HUES6 (cell line): ENCODE measurements around the gene PHF23.

ENCODE experiments used
- H3K27ac ChIP-seq: 2 replicates; pipeline ENCODE4 v1.7.0; 2013; ENCODE audit warnings: low read depth, mild to moderate bottlenecking, low read length, inconsistent platforms
- H3K27me3 ChIP-seq: 2 replicates; pipeline ENCODE4 v1.6.1; 2013; ENCODE audit warnings: low read length; ENCODE audit not compliant: control insufficient read depth, insufficient read depth
- H3K36me3 ChIP-seq: 2 replicates; pipeline ENCODE4 v1.6.1; 2013; ENCODE audit warnings: low read length; ENCODE audit not compliant: control insufficient read depth, insufficient read depth
- H3K4me1 ChIP-seq: 2 replicates; pipeline ENCODE4 v1.6.1; 2013; ENCODE audit warnings: low read length; ENCODE audit not compliant: control insufficient read depth, insufficient read depth
- H3K4me3 ChIP-seq: 2 replicates; pipeline ENCODE4 v1.5.1; 2013; ENCODE audit warnings: low read depth, low read length
- H3K9ac ChIP-seq: one replicate; pipeline ENCODE4 v1.6.1; 2013; ENCODE audit warnings: mild to moderate bottlenecking, low read length
- H3K9me3 ChIP-seq: 2 replicates; pipeline ENCODE4 v1.6.1; 2013; ENCODE audit warnings: low read depth, low read length; ENCODE audit not compliant: control insufficient read depth, insufficient read depth

PHF23 gene

DNA sequence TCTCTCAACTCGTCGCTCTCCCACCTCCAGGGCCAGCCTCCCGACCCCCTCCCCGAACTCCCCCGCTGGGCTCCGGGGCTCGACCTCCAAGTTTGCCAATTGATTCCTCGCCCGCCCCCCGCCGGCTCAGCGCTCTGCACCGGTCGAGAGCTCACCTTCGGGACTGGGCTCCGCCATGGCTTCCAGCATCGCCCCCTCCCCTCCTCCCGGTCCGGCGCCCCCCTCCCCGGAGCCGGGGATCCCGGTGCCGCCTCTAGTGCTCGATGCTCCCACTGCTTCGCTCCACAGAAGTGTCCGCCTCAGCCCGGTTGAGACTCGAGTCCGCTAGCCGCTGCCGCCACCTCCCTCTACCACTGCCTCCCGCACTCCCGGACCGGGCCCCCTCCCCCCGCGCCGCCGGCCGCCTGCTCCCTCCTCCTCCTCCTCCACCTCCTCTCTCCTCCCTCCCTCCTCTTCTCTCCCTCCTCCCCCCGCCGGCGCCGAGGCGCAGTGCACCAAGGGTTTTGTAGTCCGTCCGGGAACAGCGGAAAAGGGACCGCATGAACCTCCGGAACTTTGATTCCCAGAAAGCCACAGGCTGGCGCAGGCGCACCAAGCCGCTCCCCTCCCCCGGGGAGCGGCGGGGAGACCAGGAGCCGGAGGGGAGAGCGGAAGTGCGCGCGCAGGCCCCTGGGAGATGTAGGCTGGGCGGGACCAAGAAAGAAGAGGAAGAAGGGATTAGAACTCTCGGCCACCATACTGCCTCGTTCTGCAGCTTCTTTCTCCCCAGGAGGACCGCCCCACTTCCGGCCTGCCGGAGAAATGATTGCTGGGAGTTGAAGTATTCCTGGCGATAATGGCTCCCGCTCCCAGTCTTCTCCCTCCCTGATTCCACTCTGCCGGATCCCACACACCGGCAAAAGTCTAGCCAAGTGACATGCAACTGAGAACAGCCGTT is at the start of gene PHF23:
Gene PHF23, minus strand, starts transcription at position 367 of the 937 bp plus-strand sequence. Its CDS starts 178 bp downstream, at position 189.
- Histone ChIP-seq H3K4me3 (peak within 1 kb of the TSS; percentile 95), H3K36me3 (peaks cover 46% of the 10 kb centered on the region), H3K27me3 (no peaks in the 10 kb centered on the region), H3K4me1 (peaks cover 15% of the 10 kb centered on the region), H3K9me3 (no peaks in the 10 kb centered on the region), H3K27ac (peak within 1 kb of the TSS; percentile 90), H3K9ac (peak within 1 kb of the TSS; percentile 92)

DNA sequence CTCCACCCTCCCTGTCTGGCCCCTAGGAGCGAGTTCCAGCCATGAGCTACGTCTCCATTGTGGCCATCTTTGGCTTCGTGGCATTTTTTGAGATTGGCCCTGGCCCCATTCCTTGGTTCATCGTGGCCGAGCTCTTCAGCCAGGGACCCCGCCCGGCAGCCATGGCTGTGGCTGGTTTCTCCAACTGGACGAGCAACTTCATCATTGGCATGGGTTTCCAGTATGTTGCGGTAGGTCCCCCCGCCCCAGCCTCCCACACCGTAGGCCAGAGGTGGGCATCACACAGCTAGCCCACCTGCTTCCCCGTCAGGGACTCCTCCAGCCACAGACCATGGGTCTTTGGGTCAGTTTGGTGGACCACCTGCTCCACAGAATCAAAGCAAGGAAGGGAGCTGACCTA is 46.4 kb upstream of the PHF23 start:
- H3K27ac ChIP-seq, result no peak overlapping the region
- H3K36me3 ChIP-seq, result peaks cover 36% of the 10 kb centered on the region
- no peak overlapping the region for H3K9ac ChIP-seq
- peaks cover 9% of the 10 kb centered on the region for H3K27me3 ChIP-seq
- H3K9me3 ChIP-seq, result no peaks in the 10 kb centered on the region
- no peak overlapping the region for H3K4me3 ChIP-seq
- H3K4me1 ChIP-seq, result 0 out of 2 replicates have a peak, but pooled peaks cover 3% of the 10 kb centered on the region

DNA sequence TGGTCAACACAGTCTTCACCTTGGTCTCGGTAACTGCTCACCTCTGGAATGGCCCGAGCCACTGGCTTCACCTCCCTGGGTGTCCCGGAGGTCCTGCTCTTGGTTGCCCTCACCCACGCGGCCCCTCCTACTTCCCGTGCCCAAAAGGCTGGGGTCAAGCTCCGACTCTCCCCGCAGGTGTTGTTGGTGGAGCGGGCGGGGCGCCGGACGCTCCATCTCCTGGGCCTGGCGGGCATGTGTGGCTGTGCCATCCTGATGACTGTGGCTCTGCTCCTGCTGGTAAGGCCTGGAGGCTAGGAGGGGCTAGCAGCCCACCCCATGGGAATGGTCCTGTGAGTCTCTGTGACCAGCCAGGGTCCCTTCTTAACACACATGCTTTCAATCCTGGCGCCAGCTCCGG is 45.7 kb upstream of the PHF23 start:
- no peaks in the 10 kb centered on the region for H3K9me3 ChIP-seq
- H3K4me3 ChIP-seq, result no peak overlapping the region
- H3K27ac ChIP-seq, result no peak overlapping the region
- H3K36me3 ChIP-seq, result peaks cover 35% of the 10 kb centered on the region
- peaks cover 9% of the 10 kb centered on the region for H3K27me3 ChIP-seq
- H3K9ac ChIP-seq, result no peak overlapping the region
- H3K4me1 ChIP-seq, result peaks cover 7% of the 10 kb centered on the region

DNA sequence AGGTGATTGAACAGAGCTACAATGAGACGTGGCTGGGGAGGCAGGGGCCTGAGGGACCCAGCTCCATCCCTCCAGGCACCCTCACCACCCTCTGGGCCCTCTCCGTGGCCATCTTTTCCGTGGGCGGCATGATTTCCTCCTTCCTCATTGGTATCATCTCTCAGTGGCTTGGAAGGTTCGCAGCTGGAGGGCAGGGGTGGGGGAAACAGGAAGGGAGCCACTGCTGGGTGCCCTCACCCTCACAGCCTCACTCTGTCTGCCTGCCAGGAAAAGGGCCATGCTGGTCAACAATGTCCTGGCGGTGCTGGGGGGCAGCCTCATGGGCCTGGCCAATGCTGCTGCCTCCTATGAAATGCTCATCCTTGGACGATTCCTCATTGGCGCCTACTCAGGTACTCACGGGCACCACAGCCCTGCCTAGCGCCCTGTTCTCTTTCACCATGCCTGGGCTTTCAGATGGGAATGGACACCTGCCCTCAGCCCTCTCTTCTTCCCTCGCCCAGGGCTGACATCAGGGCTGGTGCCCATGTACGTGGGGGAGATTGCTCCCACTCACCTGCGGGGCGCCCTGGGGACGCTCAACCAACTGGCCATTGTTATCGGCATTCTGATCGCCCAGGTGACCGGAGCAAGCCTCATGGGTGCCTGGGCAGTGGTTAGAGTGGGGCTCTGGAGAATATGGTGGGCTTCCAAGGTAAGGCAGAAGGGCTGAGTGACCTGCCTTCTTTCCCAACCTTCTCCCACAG is 44.4 kb upstream of the PHF23 start:
- Histone ChIP-seq H3K4me3 (no peak overlapping the region), H3K27me3 (peaks cover 9% of the 10 kb centered on the region), H3K36me3 (peaks cover 35% of the 10 kb centered on the region), H3K27ac (no peak overlapping the region), H3K9ac (no peak overlapping the region), H3K4me1 (peaks cover 11% of the 10 kb centered on the region), H3K9me3 (no peaks in the 10 kb centered on the region)

DNA sequence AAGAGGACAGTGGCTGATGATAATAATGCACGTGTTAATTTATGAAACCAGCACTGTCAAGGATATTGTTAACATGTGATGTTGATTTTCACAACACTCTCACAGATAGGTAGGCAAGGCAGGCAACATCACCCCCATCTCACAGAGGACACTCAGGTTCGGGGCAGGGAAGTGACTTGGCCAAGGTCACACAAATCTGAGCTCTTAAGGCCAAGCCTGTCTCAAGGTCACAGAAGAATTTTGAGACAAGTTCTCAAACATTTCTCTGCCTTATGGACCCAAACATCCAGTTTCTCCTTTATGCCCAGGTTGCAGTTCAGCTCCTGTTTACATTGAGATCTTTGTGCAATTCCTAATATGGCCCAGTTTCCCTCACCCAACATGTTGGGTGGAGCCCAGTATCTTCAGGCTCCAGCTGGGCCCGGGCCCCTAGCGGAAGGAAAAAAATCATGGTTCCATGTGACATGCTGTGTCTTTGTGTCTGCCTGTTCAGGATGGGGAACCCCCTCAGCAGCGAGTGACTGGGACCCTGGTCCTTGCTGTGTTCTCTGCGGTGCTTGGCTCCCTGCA is 43.6 kb upstream of the PHF23 start:
- Histone ChIP-seq H3K36me3 (peaks cover 33% of the 10 kb centered on the region), H3K27ac (no peak overlapping the region), H3K4me1 (peaks cover 11% of the 10 kb centered on the region), H3K4me3 (peak overlapping the region; percentile 77), H3K9me3 (no peaks in the 10 kb centered on the region), H3K27me3 (peaks cover 9% of the 10 kb centered on the region), H3K9ac (peak overlapping the region; percentile 73)

DNA sequence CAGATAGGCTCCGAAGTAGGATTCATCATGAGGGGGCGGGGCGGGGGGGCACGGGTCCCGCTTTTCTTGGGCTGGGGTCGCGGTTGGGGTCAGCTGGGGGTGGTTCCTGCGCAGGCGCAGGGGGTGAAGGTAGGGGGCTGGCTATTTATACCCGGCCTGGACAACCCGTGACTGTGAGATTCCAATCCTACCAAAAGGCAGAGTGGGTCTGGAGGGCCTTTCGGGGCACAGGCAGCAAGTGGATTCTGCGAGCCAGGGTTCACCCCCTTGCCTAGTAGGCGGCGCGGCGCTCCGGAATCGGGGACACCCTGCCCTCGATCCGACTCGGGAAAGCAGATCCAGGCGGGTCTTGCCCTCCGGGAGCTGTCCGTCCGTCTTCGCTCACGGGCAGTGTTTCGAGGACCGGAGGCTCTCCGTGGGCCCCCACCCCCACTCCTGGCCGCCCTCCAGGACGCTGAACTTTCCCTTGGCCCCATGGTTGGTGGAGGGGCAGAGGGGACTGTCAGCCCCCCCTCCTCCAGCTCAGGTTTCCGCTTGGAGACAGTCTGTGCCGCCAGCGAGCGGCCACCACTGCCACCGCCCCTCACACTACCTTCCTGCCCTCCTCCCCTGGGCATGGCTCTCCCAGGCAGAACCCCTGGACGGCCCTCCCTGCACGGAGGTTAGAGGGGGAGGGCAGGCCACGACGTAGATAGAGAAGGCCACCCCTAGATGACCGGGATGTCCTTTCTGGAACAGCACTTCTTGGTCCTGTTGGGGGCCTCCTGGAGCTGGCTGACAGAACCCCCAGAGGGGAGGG is 42.9 kb upstream of the PHF23 start:
- H3K27me3 ChIP-seq, result peaks cover 9% of the 10 kb centered on the region
- H3K9me3 ChIP-seq, result no peaks in the 10 kb centered on the region
- H3K36me3 ChIP-seq, result peaks cover 27% of the 10 kb centered on the region
- H3K9ac ChIP-seq, result peak overlapping the region; percentile 73
- H3K27ac ChIP-seq, result no peak overlapping the region
- H3K4me1 ChIP-seq, result peaks cover 11% of the 10 kb centered on the region
- peak overlapping the region; percentile 77 for H3K4me3 ChIP-seq

DNA sequence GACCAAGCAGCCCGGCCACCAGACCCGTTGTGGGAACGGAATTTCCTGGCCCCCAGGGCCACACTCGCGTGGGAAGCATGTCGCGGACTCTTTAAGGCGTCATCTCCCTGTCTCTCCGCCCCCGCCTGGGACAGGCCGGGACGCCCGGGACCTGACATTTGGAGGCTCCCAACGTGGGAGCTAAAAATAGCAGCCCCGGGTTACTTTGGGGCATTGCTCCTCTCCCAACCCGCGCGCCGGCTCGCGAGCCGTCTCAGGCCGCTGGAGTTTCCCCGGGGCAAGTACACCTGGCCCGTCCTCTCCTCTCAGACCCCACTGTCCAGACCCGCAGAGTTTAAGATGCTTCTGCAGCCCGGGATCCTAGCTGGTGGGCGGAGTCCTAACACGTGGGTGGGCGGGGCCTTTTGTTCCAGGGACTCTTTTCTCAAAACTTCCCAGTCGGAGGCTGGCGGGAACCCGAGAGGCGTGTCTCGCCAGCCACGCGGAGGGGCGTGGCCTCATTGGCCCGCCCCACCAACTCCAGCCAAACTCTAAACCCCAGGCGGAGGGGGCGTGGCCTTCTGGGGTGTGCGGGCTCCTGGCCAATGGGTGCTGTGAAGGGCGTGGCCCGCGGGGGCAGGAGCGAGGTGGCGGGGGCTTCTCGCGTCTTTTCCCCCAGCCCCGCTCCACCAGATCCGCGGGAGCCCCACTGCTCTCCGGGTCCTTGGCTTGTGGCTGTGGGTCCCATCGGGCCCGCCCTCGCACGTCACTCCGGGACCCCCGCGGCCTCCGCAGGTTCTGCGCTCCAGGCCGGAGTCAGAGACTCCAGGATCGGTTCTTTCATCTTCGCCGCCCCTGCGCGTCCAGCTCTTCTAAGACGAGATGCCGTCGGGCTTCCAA is 42.1 kb upstream of the PHF23 start, which contains the start of gene SLC2A4:
Gene SLC2A4, plus strand, starts transcription at position 645 of the 879 bp plus-strand sequence. Its CDS starts 217 bp downstream, at position 862.
- peaks cover 11% of the 10 kb centered on the region for H3K4me1 ChIP-seq
- peaks cover 9% of the 10 kb centered on the region for H3K27me3 ChIP-seq
- H3K4me3 ChIP-seq, result peak within 1 kb of the TSS; percentile 77
- peak within 1 kb of the TSS; percentile 73 for H3K9ac ChIP-seq
- H3K27ac ChIP-seq, result no peak within 1 kb of the TSS
- H3K9me3 ChIP-seq, result no peaks in the 10 kb centered on the region
- H3K36me3 ChIP-seq, result peaks cover 23% of the 10 kb centered on the region

DNA sequence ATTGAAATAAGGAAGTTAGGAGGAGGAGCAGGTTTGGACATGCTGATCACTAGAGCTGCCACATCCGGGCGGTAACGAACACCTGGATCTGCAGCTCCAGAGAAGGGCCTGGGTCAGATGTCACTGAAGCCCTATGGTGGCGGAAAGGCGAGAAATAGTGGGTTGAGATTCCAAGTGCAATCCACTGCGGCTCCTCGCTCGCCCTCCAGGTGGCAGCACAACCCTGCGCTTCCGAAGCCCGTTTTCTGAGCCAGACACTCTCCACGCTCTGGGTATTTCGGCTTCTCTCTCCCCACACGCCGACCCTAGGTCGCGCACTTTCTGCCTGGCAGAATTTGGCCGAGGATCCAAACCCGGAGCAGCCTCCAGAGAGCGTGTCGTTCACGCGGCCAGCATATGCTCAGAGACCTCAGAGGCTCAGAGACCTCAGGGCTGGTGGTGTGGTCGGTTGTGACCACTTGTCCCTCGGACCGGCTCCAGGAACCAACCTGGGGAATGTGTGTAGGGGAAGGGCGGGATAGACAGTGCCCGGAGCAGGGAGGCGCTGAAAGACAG is 41.3 kb upstream of the PHF23 start:
- peak overlapping the region; percentile 56 for H3K9ac ChIP-seq
- H3K36me3 ChIP-seq, result peaks cover 16% of the 10 kb centered on the region
- no peaks in the 10 kb centered on the region for H3K9me3 ChIP-seq
- peaks cover 11% of the 10 kb centered on the region for H3K4me1 ChIP-seq
- peaks cover 9% of the 10 kb centered on the region for H3K27me3 ChIP-seq
- H3K27ac ChIP-seq, result no peak overlapping the region
- H3K4me3 ChIP-seq, result peak overlapping the region; percentile 77

DNA sequence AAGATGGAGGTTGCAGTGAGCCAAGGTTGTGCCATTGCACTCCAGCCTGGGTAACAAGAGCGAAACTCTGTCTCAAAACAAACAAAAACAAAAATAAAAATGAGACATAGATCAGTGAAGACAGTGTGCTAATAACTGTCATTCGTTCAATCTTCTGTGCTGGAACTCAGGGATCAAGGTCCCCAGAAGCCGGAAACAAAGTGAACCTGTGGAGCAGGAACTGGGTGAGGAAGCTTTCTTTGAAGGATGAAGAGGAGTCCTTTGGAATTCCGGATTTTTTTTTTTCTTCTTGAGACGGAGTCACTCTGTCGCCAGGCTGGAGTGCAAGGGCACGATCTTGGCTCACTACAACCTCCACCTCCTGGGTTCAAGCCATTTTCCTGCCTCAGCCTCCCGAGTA is 40.2 kb upstream of the PHF23 start:
- H3K9me3 ChIP-seq, result no peaks in the 10 kb centered on the region
- H3K9ac ChIP-seq, result no peak overlapping the region
- peaks cover 11% of the 10 kb centered on the region for H3K4me1 ChIP-seq
- peaks cover 6% of the 10 kb centered on the region; the same call in 1 of the 2 replicates for H3K36me3 ChIP-seq
- H3K27ac ChIP-seq, result no peak overlapping the region
- H3K27me3 ChIP-seq, result peaks cover 9% of the 10 kb centered on the region
- no peak overlapping the region for H3K4me3 ChIP-seq
